ENCODE results near the gene TBX1. TPM values are rescaled to one million over a fixed set of nuclear protein-coding genes. Genes with fewer than 3 reads are reported as not detected.
A peak's percentile ranks its signal among the peaks of the same experiment; 100 is the strongest.

TBX1 gene
- total RNA-seq, 4 donors from 2014 or later: 0.18 to 4.4 (median 0.26) TPM

- Histone ChIP-seq H3K4me3 (no peak overlapping the region), H3K4me1 (peaks cover 12 to 78% (median 27%) of the 10 kb centered on the region in 3 donors), H3K36me3 (peaks cover 0 to 7% (median 0%) of the 10 kb centered on the region in 3 donors), H3K27me3 (no peaks in the 10 kb centered on the region), H3K27ac (no peak overlapping the region), H3K9me3 (no peaks in the 10 kb centered on the region)
- no peak for DNase-seq
- intact Hi-C loops (cut with DNase I): no loop called here
- 87 to 95% methylated on average over 6 to 13 of the region's 19 CpGs for WGBS, 2 donors
- no peak for TF ChIP-seq POLR2A (IDR thresholded peaks at IDR 0.05)
- TF ChIP-seq CTCF (IDR thresholded peaks at IDR 0.05): no peak
Observed at GRCh38 chr22:19802894-19803735, 42.5 kb downstream of the TBX1 start.

GRCh38 chr22:19803736-19804267, 43.2 kb downstream of the TBX1 start:
- H3K4me1 ChIP-seq: peaks cover 12 to 78% (median 27%) of the 10 kb centered on the region in 3 donors
- 93% methylated on average over 4 to 6 of the region's 8 CpGs for WGBS, 2 donors
- no peaks in the 10 kb centered on the region for H3K27me3 ChIP-seq
- intact Hi-C loops (cut with DNase I): no loop called here
- H3K4me3 ChIP-seq: no peak overlapping the region
- peaks cover 0 to 7% (median 0%) of the 10 kb centered on the region in 3 donors for H3K36me3 ChIP-seq
- H3K9me3 ChIP-seq: no peaks in the 10 kb centered on the region
- H3K27ac ChIP-seq: no peak overlapping the region
- TF ChIP-seq POLR2A (IDR thresholded peaks at IDR 0.05): no peak
- TF ChIP-seq CTCF (IDR thresholded peaks at IDR 0.05): no peak
- no peak for DNase-seq

DNA sequence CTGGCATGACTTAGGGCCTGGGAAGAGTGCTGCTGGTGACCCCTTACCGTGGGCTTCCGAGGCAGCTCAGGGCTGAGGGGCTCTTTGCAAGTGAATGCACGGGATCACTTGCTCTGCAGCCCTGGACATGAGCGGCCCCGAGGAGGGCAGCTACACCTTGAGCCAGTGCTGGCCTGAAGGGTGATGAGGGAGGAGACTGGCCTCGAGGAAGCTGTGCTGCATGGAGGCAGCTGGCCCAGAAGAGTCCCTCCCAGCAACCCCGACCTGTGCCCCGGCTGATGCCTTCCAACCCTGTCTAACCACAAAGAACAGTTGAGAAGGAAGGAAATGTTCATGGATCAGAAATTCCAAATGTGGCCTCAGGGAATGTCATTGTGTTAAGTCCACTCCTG, 45.2 kb downstream of the TBX1 start:
- no peak overlapping the region for H3K4me3 ChIP-seq
- intact Hi-C loops (cut with DNase I): no loop called here
- H3K27ac ChIP-seq: peak overlapping the region in 3 of 4 donors; percentile 14 to 61 (median 25)
- no peaks in the 10 kb centered on the region for H3K9me3 ChIP-seq
- no peak for TF ChIP-seq CTCF (IDR thresholded peaks at IDR 0.05)
- no peak for TF ChIP-seq POLR2A (IDR thresholded peaks at IDR 0.05)
- no peaks in the 10 kb centered on the region for H3K27me3 ChIP-seq
- peaks cover 16 to 73% (median 34%) of the 10 kb centered on the region in 3 donors for H3K4me1 ChIP-seq
- H3K36me3 ChIP-seq: no peaks in the 10 kb centered on the region
- 43 to 58% methylated on average over 8 of the region's 8 CpGs for WGBS, 2 donors
- DNase-seq: no peak

DNA sequence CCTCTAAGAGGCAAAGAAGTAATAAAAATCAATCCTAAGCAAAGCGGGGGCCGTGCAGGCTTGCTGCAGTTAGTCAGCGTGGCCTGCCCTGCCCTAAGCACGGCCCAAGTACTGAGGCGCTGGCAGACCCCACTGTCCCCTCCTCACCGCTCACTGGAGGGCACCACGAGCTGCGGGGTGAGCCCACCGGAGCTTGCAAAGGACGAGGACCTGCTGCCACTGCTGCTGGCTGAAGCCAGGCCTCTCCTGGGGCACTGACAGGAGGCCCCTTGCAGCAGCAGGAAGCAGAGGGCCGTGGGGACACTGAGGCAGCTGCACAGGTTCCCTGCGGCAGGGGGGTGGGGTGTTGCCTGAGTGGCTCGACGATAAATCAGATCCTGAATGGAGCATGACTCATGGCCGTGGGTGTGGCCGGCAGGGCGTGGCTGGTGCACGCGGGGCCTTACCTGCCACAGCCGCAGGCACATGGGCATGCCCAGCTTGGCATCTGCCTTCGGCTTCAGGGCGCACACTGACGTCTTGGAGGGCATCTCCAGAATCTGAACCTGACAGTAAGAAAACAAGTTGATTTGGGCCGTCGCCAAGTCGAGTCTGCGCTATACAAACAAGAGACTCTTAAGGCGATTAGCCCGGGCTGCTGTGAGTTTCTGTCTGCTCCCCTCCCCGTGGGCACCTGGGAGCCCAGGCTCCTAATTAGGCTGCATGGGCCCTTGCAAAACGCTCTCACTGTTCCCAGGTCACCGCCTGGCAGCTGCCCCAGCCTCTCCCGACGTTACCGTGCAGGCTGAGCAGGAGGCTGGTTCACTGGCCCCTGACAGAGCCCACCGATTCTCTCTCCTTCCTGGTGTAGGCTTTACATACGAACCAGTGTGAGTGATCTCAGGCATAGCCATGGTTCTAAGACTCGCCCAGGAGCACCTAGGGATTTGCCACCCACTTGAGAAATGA, 45.9 kb downstream of the TBX1 start:
- 25 to 58% methylated on average over 15 to 26 of the region's 38 CpGs for WGBS, 2 donors
- peak; percentile 34 for DNase-seq
- intact Hi-C loops (cut with DNase I): no loop called here
- Histone ChIP-seq H3K4me1 (peaks cover 16 to 73% (median 35%) of the 10 kb centered on the region in 3 donors), H3K27me3 (no peaks in the 10 kb centered on the region), H3K4me3 (no peak overlapping the region), H3K9me3 (no peaks in the 10 kb centered on the region), H3K27ac (peak overlapping the region; percentile 25 to 61 (median 40)), H3K36me3 (no peaks in the 10 kb centered on the region)
- no peak for TF ChIP-seq POLR2A (IDR thresholded peaks at IDR 0.05)
- peak in 1 of 6 experiments; percentile 11 for TF ChIP-seq CTCF (IDR thresholded peaks at IDR 0.05)
